CD14-positive monocyte (primary cell): ENCODE data around the gene IL23R. TPM values are rescaled to one million over a fixed set of nuclear protein-coding genes. Genes with fewer than 3 reads are reported as not detected.

ENCODE experiments used
- DNase-seq, 3 donors: peaks; one replicate each; pipeline ENCODE4 v3.0.0-alpha.2; 2011 to 2022
- H2AFZ ChIP-seq: 2 replicates; pipeline ENCODE4 v1.6.0; 2012; ENCODE audit warnings: mild to moderate bottlenecking, low read depth, low read length, inconsistent platforms; ENCODE audit not compliant: insufficient read depth, poor library complexity, severe bottlenecking
- H3K27ac ChIP-seq, 2 donors: 1 replicate in 1 of 2; 2 replicates in 1 of 2; pipeline ENCODE4 v1.5.1; 2012 to 2013; ENCODE audit warnings: low read length in 2 of 2, control low read depth in 1 of 2, inconsistent platforms in 1 of 2, low read depth in 1 of 2, mild to moderate bottlenecking in 1 of 2
- H3K27me3 ChIP-seq, 2 donors: one replicate each; pipeline versions ENCODE4 v1.6.0 to v1.6.1; 2011 to 2013; ENCODE audit warnings: low read length in 2 of 2; ENCODE audit not compliant: control insufficient read depth in 2 of 2, insufficient read depth in 2 of 2
- H3K36me3 ChIP-seq, 2 donors: replicated peaks in 1 of 2; 1 replicate in 1 of 2; 2 replicates in 1 of 2; pipeline versions ENCODE4 v1.5.1 to v1.6.1; 2012 to 2013; ENCODE audit warnings: low read length in 2 of 2, control low read depth in 1 of 2, inconsistent platforms in 1 of 2, mild to moderate bottlenecking in 1 of 2; ENCODE audit not compliant: insufficient read depth in 2 of 2, control insufficient read depth in 1 of 2
- H3K4me1 ChIP-seq, 2 donors: 1 replicate in 1 of 2; 2 replicates in 1 of 2; pipeline versions ENCODE4 v1.5.1 to v1.6.1; 2012 to 2013; ENCODE audit warnings: low read length in 2 of 2, control low read depth in 1 of 2, inconsistent platforms in 1 of 2, mild to moderate bottlenecking in 1 of 2, moderate library complexity in 1 of 2; ENCODE audit not compliant: insufficient read depth in 2 of 2, control insufficient read depth in 1 of 2
- H3K4me2 ChIP-seq: replicated peaks from 2 replicates; pipeline ENCODE3; 2012; ENCODE audit warnings: low read length, moderate library complexity, mild to moderate bottlenecking; ENCODE audit not compliant: poor library complexity, severe bottlenecking; ENCODE audit errors: extremely low read depth
- H3K4me3 ChIP-seq, 3 experiments: fragments of 200-600 bp in 1 of 3; sonication (generic) in 1 of 3; replicated peaks in 1 of 3; 1 replicate in 2 of 3; 2 replicates in 1 of 3; pipeline ENCODE4 v1.5.1; 2011 to 2013; ENCODE audit warnings: low read length in 3 of 3, mild to moderate bottlenecking in 3 of 3, control low read depth in 2 of 3, low read depth in 2 of 3, inconsistent platforms in 1 of 3, moderate library complexity in 1 of 3
- H3K79me2 ChIP-seq: 2 replicates; pipeline ENCODE4 v1.6.0; 2012; ENCODE audit warnings: mild to moderate bottlenecking, control low read depth, inconsistent platforms, low read length, moderate library complexity; ENCODE audit not compliant: insufficient read depth
- H3K9ac ChIP-seq: 2 replicates; pipeline ENCODE4 v1.6.0; 2017; ENCODE audit warnings: low read length, mild to moderate bottlenecking; ENCODE audit not compliant: insufficient read depth, poor library complexity, severe bottlenecking
- H3K9me3 ChIP-seq, 2 donors: replicated peaks in 1 of 2; 1 replicate in 1 of 2; 2 replicates in 1 of 2; pipeline versions ENCODE4 v1.5.1 to v1.6.1; 2012 to 2013; ENCODE audit warnings: low read length in 2 of 2, control low read depth in 1 of 2; ENCODE audit not compliant: control insufficient read depth in 1 of 2, insufficient read depth in 1 of 2
- H4K20me1 ChIP-seq: 2 replicates; pipeline ENCODE4 v1.6.0; 2012; ENCODE audit warnings: mild to moderate bottlenecking, low read length, control low read depth, moderate library complexity; ENCODE audit not compliant: insufficient read depth
- H3K27ac Mint-ChIP-seq, 7 donors: one replicate each; pipeline ENCODE4 v1.8.0; 2020; ENCODE audit warnings: mild to moderate bottlenecking in 7 of 7, mixed read lengths in 7 of 7, moderate library complexity in 6 of 7, inconsistent platforms in 2 of 7
- H3K27me3 Mint-ChIP-seq, 3 donors: one replicate each; pipeline ENCODE4 v1.8.0; 2021 to 2022; ENCODE audit warnings: low read depth in 3 of 3, mild to moderate bottlenecking in 3 of 3, mixed read lengths in 3 of 3, moderate library complexity in 3 of 3, inconsistent platforms in 1 of 3
- H3K36me3 Mint-ChIP-seq, 2 donors: one replicate each; pipeline ENCODE4 v1.8.0; 2020; ENCODE audit warnings: mixed read lengths in 2 of 2, inconsistent platforms in 1 of 2, mild to moderate bottlenecking in 1 of 2
- H3K4me1 Mint-ChIP-seq: one replicate; pipeline ENCODE4 v1.8.0; 2020; ENCODE audit warnings: mild to moderate bottlenecking, mixed read lengths
- H3K4me3 Mint-ChIP-seq, 2 donors: one replicate each; pipeline ENCODE4 v1.8.0; 2020; ENCODE audit warnings: mild to moderate bottlenecking in 2 of 2, mixed read lengths in 2 of 2, moderate library complexity in 1 of 2
- H3K9me3 Mint-ChIP-seq, 7 donors: one replicate each; pipeline ENCODE4 v1.8.0; 2020 to 2022; ENCODE audit warnings: mixed read lengths in 7 of 7, mild to moderate bottlenecking in 6 of 7, moderate library complexity in 6 of 7, inconsistent platforms in 2 of 7
- CTCF ChIP-seq: fragments of 200-600 bp; IDR thresholded peaks from one replicate; pipeline ENCODE4 v1.8.0; 2022; ENCODE audit warnings: antibody characterized with exemption, mild to moderate bottlenecking
- WGBS: methylation state at CpG from one replicate; pipeline ENCODE4 v1.1.5; 2013; ENCODE audit warnings: missing lambda C conversion rate; ENCODE audit not compliant: insufficient coverage; 5-methylcytosine and 5-hydroxymethylcytosine counted together
- intact Hi-C, 2 donors: fragments of 100-400 bp; cut with micrococcal nuclease; formaldehyde crosslinking; loops; one replicate each; pipeline versions ENCODE4 v1.15.0 to v1.15.1; 2023
- polyA plus RNA-seq, 3 donors: library from polyadenylated mRNA; depleted of rRNA in 1 of 3; unstranded in 2 of 3; stranded (reverse) in 1 of 3; fragments of 300-500 nt in 2 of 3; fragments of >200 nt in 1 of 3; fragmentation: Illumina TruSeq in 2 of 3; gene quantifications; 1 replicate in 2 of 3; 2 replicates in 1 of 3; pipeline ENCODE4 v1.2.3, GENCODE V29; 2012 to 2021

IL23R gene
- polyA plus RNA-seq, 3 donors, result not detected

GRCh38 chr1:67270541-67270940 is 104.3 kb downstream of the IL23R start:
- H3K4me2 ChIP-seq, result no peak overlapping the region

GRCh38 chr1:67273591-67273990 is 107.3 kb downstream of the IL23R start:
- 100% methylated on average over 1 of the region's 4 CpGs for WGBS
- Mint-ChIP-seq H3K4me1 (no peaks in the 10 kb centered on the region), H3K27me3 (peaks cover 0 to 4% (median 2%) of the 10 kb centered on the region in 3 donors), H3K27ac (no peak overlapping the region), H3K9me3 (peaks cover 0 to 16% (median 8%) of the 10 kb centered on the region in 7 donors), H3K4me3 (no peak overlapping the region), H3K36me3 (no peaks in the 10 kb centered on the region)
- Histone ChIP-seq H3K4me2 (no peak overlapping the region), H3K27me3 (no peaks in the 10 kb centered on the region), H3K4me3 (no peak overlapping the region), H3K27ac (no peak overlapping the region), H2AFZ (no peak overlapping the region), H3K9ac (no peak overlapping the region), H4K20me1 (no peaks in the 10 kb centered on the region), H3K4me1 (no peaks in the 10 kb centered on the region), H3K36me3 (no peaks in the 10 kb centered on the region), H3K9me3 (peaks cover 6% of the 10 kb centered on the region in 2 donors), H3K79me2 (no peaks in the 10 kb centered on the region)
- DNase-seq, result no peak
- intact Hi-C loops, result no loop called here
- TF ChIP-seq CTCF, result no peak

More at GRCh38 chr1:67270541-67270940, 104.3 kb downstream of the IL23R start:
- peaks cover 0 to 4% (median 2%) of the 10 kb centered on the region in 3 donors for H3K27me3 Mint-ChIP-seq
- TF ChIP-seq CTCF, result no peak
- Histone ChIP-seq H3K9me3 (peaks cover 6% of the 10 kb centered on the region in 2 donors), H3K4me3 (no peak overlapping the region), H3K9ac (no peak overlapping the region), H3K27ac (no peak overlapping the region), H3K4me1 (no peaks in the 10 kb centered on the region), H2AFZ (no peak overlapping the region), H3K36me3 (no peaks in the 10 kb centered on the region), H3K79me2 (no peaks in the 10 kb centered on the region), H3K27me3 (no peaks in the 10 kb centered on the region), H4K20me1 (no peaks in the 10 kb centered on the region)
- no peak overlapping the region for H3K4me3 Mint-ChIP-seq
- no peak for DNase-seq
- H3K9me3 Mint-ChIP-seq, result peaks cover 0 to 13% (median 7%) of the 10 kb centered on the region in 7 donors
- 92% methylated on average over 3 of the region's 3 CpGs for WGBS
- no peak overlapping the region for H3K27ac Mint-ChIP-seq
- H3K4me1 Mint-ChIP-seq, result no peaks in the 10 kb centered on the region
- no peaks in the 10 kb centered on the region for H3K36me3 Mint-ChIP-seq
- intact Hi-C loops, result no loop called here
